ENCODE measurements around the gene ZC3H7A.
"Not testable (repeated sequence)": the region's sequence is repeated elsewhere in the genome, so short reads cannot be mapped to it uniquely, and the experiment has no call there.

The ZC3H7A gene

GRCh38 chr16:11801481-11802021 lies 4.5 kb upstream of the ZC3H7A start:
- no peak for DNase-seq (ENCODE audit: low read depth in 4 of 4, low spot score in 1 of 4)

- DNase-seq (ENCODE audit: low read depth in 4 of 4, low spot score in 1 of 4), result no peak
These were observed 3.3 kb upstream of the ZC3H7A start for GRCh38 chr16:11800382-11800718.

DNA sequence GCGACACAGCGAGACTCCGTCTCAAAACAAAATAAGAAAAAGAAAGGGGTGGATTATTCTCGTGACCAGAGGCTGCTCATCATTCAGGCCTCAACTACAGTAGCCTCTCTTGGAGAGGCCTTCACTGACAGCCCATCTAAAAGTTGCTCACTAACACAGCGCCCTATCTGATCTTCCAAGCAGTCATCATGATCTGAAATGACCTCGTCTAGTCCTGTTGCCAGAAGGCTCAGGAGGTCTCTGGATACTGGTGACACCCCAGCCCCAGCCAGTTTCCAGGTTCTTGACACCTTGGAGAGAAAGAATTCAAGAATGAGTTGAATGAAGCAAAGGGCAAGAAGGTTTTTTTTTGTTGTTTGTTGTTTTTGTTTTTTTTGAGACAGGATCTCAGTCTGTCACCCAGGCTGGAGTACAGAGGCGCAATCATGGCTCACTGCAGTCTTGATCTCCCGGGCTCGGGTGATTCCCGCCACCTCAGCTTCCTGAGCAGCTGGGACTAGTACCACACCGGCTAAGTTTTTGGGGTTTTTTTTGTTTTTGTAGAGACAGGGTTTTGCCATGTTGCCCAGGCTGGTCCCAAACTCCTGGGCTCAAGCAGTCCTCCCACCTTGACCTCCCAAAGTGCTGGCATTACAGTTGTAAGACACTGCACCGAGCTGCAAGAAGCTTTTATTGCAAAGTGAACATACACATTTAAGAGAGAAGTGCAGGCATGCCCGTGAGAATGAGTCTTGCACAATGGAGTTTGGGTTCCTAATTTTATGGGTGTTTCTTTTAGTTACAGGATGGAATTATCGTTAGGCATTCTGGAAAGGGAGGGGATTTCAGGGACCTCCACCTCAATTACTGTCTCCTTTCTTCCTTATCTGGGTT lies 2.7 kb upstream of the ZC3H7A start:
- DNase-seq (ENCODE audit: low read depth in 4 of 4, low spot score in 1 of 4), result no peak

- no peak for DNase-seq (ENCODE audit: low read depth in 4 of 4, low spot score in 1 of 4)
These were observed 1.9 kb upstream of the ZC3H7A start for GRCh38 chr16:11799017-11799381.

DNA sequence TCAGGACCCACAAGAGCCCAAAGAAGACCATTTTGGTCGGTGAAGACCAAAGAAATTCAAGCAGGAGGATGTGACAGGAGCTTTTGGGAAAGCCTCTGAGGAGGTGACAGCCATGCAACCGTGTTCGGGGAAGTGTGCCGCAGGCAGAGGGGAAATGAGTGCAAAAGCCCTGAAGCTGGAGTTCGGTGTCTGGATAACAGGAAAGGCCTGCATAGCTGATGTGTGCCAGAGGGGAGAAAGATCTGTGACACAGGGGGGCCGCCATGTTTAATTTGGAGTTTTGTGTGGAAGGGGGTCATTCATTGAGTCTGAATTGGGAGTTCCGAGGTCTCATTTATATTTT lies 870 bp upstream of the ZC3H7A start:
- DNase-seq (ENCODE audit: low read depth in 4 of 4, low spot score in 1 of 4), result no peak

GRCh38 chr16:11796227-11797165 lies 562 bp downstream of the ZC3H7A start:
- DNase-seq (ENCODE audit: low read depth in 4 of 4, low spot score in 1 of 4), result no peak

DNA sequence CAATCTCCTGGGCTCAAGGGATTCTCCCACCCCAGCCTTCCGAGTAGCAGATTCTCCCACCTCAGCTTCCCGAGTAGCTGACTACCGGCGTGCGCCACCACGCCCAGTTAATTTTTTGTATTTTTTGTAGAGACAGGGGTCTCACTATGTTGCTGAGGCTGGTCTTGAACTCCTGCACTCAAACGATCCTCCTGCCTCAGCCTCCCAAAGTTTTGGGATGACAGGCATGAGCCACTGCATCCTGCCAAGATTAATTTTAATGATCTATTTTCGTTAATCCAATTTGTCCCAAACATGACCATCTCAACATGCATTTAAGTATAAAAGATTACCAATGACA lies 1.2 kb downstream of the ZC3H7A start:
- no peak for DNase-seq (ENCODE audit: low read depth in 4 of 4, low spot score in 1 of 4)

GRCh38 chr16:11794996-11795886 lies 1.8 kb downstream of the ZC3H7A start:
- no peak for DNase-seq (ENCODE audit: low read depth in 4 of 4, low spot score in 1 of 4)

GRCh38 chr16:11794447-11794846 lies 2.6 kb downstream of the ZC3H7A start:
- no peak for DNase-seq (ENCODE audit: low read depth in 4 of 4, low spot score in 1 of 4)

DNA sequence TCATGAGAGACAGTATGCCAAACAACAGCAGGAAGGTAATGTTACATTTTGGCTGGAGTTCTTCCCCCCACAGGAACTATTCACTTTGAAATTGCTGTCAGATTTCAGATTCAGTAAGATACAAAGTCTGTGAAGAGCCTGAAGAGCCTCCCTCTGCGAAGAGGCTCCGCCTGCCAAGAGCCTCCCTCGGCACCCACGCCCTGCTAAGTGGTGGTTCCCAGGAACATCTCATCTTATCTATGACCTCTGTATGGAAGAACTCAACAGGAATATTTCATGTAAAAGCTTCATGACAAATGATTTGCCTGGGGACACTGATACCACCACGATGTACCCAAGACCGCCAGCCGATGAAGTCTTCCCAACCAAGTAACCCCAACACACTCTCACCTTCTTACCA lies 3.2 kb downstream of the ZC3H7A start:
- no peak for DNase-seq (ENCODE audit: low read depth in 4 of 4, low spot score in 1 of 4)

- peak in 1 of 4 experiments; percentile 14 for DNase-seq (ENCODE audit: low read depth in 4 of 4, low spot score in 1 of 4)
These were observed 4.4 kb downstream of the ZC3H7A start for GRCh38 chr16:11792410-11793241.

GRCh38 chr16:11791144-11791828 lies 5.8 kb downstream of the ZC3H7A start:
- DNase-seq (ENCODE audit: low read depth in 4 of 4, low spot score in 1 of 4), result no peak

DNA sequence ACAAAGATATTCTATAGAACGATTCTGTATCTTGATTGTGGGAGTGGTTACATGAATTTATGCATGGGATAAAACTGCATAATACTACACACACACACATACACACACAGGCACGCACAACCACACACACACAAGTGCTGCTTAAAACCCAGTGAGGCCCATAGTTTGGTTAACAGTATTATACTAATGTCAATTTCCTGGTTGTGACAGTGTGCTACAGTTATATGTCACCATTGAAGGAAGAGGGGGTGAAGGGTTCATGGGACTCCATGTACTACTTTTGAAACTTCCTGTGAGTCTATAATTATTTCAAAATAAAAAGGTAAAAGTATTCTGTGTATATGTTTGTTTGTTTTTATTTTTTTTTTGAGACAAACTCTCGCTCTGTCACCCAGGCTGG lies 8.1 kb downstream of the ZC3H7A start:
- no peak for DNase-seq (ENCODE audit: low read depth in 4 of 4, low spot score in 1 of 4)

DNA sequence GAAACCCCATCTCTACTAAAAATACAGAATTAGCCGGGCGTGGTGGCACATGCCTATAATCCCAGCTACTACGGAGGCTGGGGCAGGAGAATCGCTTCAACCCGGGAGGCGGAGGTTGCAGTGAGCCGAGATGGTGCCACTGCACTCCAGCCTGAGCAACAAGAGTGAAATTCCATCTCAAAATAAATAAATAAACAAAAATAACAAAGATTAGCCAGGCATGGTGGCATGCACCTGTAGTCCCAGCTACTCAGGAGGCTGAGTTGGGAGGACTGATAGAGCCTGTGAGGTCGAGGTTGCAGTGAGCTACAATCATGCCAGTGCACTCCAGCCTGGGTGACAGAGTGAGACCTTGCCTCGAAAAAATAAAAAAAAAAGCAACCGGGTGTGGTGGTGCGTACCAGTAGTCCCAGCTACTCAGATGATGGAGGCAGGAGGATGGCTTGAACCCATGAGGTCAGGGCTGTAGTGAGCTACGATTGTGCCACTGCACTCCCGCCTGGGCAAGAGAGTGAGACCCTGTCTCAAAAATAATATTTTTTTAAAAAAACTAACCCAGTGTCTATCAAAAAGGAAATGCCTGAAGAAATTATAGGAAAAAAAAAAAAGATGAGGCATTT lies 12.0 kb downstream of the ZC3H7A start:
- not testable (repeated sequence) for DNase-seq (ENCODE audit: low read depth in 4 of 4, low spot score in 1 of 4)

- DNase-seq (ENCODE audit: low read depth in 4 of 4, low spot score in 1 of 4), result not testable (repeated sequence)
These were observed 12.7 kb downstream of the ZC3H7A start for GRCh38 chr16:11784381-11784780.

DNA sequence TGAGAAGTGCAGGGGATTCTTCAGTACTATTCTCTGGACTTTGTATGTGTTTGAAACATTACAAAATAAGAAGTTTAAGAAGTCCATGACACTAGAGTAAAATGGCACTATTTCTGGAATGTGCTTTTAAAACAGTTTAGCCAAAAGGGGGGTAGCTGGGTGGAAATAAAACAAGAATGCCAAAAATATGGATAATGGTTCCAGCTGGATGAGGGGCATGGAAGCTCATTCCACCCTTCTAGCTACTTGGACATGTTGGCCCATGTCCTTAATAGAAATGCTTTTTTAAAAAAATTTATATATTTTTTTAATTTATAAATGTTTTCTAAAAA lies 13.1 kb downstream of the ZC3H7A start:
- no peak for DNase-seq (ENCODE audit: low read depth in 4 of 4, low spot score in 1 of 4)

DNA sequence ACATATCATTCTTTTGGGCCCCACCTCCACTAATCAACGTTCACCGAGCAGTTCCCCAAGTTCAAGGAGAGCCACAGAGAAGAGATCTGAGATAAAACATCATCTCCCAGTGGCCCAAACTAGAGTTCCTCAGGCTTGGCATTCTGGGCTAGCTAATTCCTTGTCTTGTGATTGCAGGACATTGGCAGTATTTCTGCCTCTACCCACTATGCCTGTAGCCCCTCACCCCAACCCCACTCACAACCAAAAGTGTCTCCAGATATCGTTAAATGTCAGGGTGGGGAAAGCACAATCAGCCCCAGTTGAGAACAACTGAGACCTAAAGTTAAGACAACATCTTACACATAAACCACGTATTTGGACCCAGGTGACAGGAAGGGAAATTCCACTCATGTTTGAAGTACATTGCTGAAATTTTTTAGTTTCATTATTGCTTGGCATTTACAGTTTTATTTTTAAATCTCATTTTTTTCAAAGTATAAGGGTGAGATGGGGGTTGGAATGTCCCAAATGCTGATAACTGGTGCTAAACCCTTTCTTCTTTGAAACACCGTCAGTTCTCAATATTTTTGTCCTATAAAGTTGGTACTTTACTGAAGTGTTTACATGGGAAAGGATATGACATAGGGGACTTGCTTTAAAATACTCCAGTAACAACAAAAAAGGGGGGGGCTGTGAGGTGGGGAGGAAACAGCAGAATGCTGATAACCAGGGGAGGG lies 13.6 kb downstream of the ZC3H7A start:
- peak in 1 of 4 experiments; percentile 17 for DNase-seq (ENCODE audit: low read depth in 4 of 4, low spot score in 1 of 4)

DNA sequence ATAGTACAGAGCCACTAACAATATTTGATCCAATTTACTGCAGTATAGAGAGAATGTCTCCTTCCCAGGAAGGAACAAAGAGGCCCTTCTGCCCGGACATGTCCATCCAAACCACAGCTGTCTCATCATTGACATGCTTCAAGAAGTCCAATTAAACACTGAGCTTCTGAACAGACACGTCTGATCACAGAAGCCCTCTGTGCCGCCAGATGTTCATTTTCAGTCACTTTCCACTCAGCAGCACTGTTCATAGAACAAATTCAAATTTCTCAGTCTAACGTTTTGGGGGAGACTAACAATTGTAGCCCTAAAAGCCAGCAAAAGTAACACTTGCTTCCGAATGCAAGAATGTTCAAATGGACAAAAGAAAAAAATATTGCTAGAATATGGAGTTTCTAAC lies 15.3 kb downstream of the ZC3H7A start:
- DNase-seq (ENCODE audit: low read depth in 4 of 4, low spot score in 1 of 4), result no peak
